HCT116 (cell line): ENCODE results near the gene ANKRD13B.

Experiments
- EGR1 ChIP-seq: IDR thresholded peaks from 2 replicates; pipeline ENCODE4 v1.6.1; 2012; ENCODE audit warnings: low read depth
- JUND ChIP-seq: IDR thresholded peaks from 2 replicates; pipeline ENCODE4 v1.6.1; 2012
- TF ChIP-seq, protein P1 (sequence below), 3 experiments: fragments of 200-600 bp in 1 of 3; sonication (generic) in 1 of 3; IDR thresholded peaks in 2 of 3; conservative IDR thresholded peaks in 1 of 3; 2 replicates each; pipeline ENCODE4 v1.5.1; 2012 to 2017; ENCODE audit warnings: low read depth in 2 of 3, low read length in 2 of 3, antibody characterized with exemption in 1 of 3, borderline replicate concordance in 1 of 3, control low read depth in 1 of 3, mild to moderate bottlenecking in 1 of 3, mixed read lengths in 1 of 3, mixed run types in 1 of 3, moderate library complexity in 1 of 3; ENCODE audit not compliant: insufficient read depth in 1 of 3
- TF ChIP-seq, protein P2 (sequence below): IDR thresholded peaks from 2 replicates; pipeline ENCODE4 v1.6.1; 2012; ENCODE audit warnings: low read depth

DNA sequence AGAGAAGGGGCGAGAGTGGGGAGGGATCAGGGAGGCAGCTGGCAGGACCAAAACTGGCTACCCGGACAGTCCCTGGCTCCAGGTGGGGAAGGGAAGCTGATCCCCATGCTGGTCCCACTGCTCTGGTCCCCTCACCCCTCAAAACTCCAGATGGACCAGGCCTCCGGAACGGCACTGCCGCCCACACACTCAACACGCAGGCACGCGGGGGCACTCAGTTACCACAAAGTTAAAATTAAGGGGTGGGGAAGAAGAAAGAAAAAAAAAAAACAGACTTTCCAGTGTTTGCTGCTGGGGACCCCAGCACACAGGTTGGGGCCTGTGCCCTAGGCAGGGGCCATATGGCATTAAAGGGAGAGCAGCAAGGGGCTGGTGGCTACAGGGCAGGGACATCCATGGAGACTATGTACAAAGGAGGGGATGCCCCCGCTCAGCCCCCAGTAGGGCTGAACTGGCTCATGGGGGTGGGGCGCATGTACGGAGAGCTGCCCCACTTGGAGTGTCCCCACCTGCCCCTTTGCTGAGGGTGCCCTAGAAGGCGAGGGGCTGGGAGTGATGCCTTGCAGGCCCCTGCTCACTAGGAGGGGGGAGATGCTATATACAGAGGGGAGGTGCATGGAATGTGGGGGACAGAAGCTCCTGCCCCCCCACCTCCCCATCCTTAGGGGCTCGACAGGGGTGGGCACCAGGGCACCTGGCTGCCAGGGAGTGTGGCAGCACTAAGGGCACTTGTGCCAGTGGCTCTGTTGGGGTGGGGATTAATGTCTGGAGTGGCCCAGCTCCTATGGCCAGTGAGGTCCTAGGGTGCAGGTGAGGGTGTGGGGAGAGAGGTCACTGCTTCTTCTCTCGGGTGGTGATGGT lies 18.8 kb upstream of the ANKRD13B start:
- TF ChIP-seq EGR1 (no peak), JUND (no peak)
- TF ChIP-seq, protein P1, sequence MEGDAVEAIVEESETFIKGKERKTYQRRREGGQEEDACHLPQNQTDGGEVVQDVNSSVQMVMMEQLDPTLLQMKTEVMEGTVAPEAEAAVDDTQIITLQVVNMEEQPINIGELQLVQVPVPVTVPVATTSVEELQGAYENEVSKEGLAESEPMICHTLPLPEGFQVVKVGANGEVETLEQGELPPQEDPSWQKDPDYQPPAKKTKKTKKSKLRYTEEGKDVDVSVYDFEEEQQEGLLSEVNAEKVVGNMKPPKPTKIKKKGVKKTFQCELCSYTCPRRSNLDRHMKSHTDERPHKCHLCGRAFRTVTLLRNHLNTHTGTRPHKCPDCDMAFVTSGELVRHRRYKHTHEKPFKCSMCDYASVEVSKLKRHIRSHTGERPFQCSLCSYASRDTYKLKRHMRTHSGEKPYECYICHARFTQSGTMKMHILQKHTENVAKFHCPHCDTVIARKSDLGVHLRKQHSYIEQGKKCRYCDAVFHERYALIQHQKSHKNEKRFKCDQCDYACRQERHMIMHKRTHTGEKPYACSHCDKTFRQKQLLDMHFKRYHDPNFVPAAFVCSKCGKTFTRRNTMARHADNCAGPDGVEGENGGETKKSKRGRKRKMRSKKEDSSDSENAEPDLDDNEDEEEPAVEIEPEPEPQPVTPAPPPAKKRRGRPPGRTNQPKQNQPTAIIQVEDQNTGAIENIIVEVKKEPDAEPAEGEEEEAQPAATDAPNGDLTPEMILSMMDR (IDR thresholded peaks at IDR 0.05 in 2 of 3, conservative IDR thresholded peaks at IDR 0.05 in 1 of 3; ENCODE audit: borderline replicate concordance in 1 of 3, insufficient read depth in 1 of 3, low read depth in 2 of 3, low read length in 2 of 3): no peak
- TF ChIP-seq, protein P2, sequence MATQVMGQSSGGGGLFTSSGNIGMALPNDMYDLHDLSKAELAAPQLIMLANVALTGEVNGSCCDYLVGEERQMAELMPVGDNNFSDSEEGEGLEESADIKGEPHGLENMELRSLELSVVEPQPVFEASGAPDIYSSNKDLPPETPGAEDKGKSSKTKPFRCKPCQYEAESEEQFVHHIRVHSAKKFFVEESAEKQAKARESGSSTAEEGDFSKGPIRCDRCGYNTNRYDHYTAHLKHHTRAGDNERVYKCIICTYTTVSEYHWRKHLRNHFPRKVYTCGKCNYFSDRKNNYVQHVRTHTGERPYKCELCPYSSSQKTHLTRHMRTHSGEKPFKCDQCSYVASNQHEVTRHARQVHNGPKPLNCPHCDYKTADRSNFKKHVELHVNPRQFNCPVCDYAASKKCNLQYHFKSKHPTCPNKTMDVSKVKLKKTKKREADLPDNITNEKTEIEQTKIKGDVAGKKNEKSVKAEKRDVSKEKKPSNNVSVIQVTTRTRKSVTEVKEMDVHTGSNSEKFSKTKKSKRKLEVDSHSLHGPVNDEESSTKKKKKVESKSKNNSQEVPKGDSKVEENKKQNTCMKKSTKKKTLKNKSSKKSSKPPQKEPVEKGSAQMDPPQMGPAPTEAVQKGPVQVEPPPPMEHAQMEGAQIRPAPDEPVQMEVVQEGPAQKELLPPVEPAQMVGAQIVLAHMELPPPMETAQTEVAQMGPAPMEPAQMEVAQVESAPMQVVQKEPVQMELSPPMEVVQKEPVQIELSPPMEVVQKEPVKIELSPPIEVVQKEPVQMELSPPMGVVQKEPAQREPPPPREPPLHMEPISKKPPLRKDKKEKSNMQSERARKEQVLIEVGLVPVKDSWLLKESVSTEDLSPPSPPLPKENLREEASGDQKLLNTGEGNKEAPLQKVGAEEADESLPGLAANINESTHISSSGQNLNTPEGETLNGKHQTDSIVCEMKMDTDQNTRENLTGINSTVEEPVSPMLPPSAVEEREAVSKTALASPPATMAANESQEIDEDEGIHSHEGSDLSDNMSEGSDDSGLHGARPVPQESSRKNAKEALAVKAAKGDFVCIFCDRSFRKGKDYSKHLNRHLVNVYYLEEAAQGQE: no peak
